HepG2 (cell line): ENCODE data around the gene TLE2. TPM values are rescaled to one million over a fixed set of nuclear protein-coding genes. Genes with fewer than 3 reads are reported as not detected.

Experiments
- ASH2L ChIP-seq: fragments of 300-600, 200-600 bp; sonication (generic); IDR thresholded peaks from 2 replicates; pipeline ENCODE4 v1.7.0; 2017; ENCODE audit warnings: low read depth, mild to moderate bottlenecking, moderate library complexity, mixed read lengths, low read length; ENCODE audit not compliant: insufficient read length
- ATF7-NPFF ChIP-seq: sonication (generic); formaldehyde crosslinking; IDR thresholded peaks from 2 replicates; pipeline ENCODE4 v1.8.1; 2023; ENCODE audit warnings: mild to moderate bottlenecking, low read depth, missing genetic modification reagents, moderate library complexity
- CHCHD3 ChIP-seq: sonication (generic); formaldehyde crosslinking; IDR thresholded peaks from 2 replicates; pipeline ENCODE4 v1.8.0; 2022; ENCODE audit warnings: mild to moderate bottlenecking, missing genetic modification reagents, moderate library complexity
- DNMT3B ChIP-seq: conservative IDR thresholded peaks from 2 replicates; pipeline ENCODE4 v1.6.1; 2016; ENCODE audit warnings: missing biosample characterization, control low read depth
- FOXM1 ChIP-seq: sonication (generic); formaldehyde crosslinking; IDR thresholded peaks from 2 replicates; pipeline ENCODE4 v1.5.0; 2020; ENCODE audit warnings: missing genetic modification reagents
- FOXP1 ChIP-seq, 2 experiments: fragments of 450-650 bp in 1 of 2; IDR thresholded peaks; 2 replicates each; pipeline ENCODE4 v1.6.1; 2017 to 2018; ENCODE audit warnings: antibody characterized with exemption in 1 of 2
- GZF1 ChIP-seq: sonication (generic); formaldehyde crosslinking; IDR thresholded peaks from 2 replicates; pipeline ENCODE4 v1.5.1; 2020; ENCODE audit warnings: mild to moderate bottlenecking, missing genetic modification reagents
- SP5 ChIP-seq: IDR thresholded peaks from 2 replicates; pipeline ENCODE4 v1.6.1; 2016; ENCODE audit warnings: low read depth, borderline replicate concordance
- YY1 ChIP-seq: IDR thresholded peaks from 2 replicates; pipeline ENCODE4 v1.6.1; 2011; ENCODE audit warnings: low read length, low read depth, moderate library complexity, mild to moderate bottlenecking; ENCODE audit not compliant: insufficient read depth, insufficient replicate concordance
- ZBTB1 ChIP-seq: sonication (generic); formaldehyde crosslinking; IDR thresholded peaks from 2 replicates; pipeline ENCODE4 v1.4.0; 2020; ENCODE audit warnings: missing genetic modification reagents, borderline replicate concordance
- ZIK1 ChIP-seq: sonication (generic); formaldehyde crosslinking; IDR thresholded peaks from 2 replicates; pipeline ENCODE4 v1.5.0; 2020; ENCODE audit warnings: mild to moderate bottlenecking, low read depth, missing genetic modification reagents, borderline replicate concordance
- ZNF460 ChIP-seq: sonication (generic); formaldehyde crosslinking; IDR thresholded peaks from 2 replicates; pipeline ENCODE4 v1.5.1; 2020; ENCODE audit warnings: missing genetic modification reagents, mild to moderate bottlenecking, borderline replicate concordance
- polyA plus RNA-seq, 8 experiments: library from polyadenylated mRNA; depleted of rRNA in 3 of 8; stranded (reverse) in 7 of 8; unstranded in 1 of 8; fragments of >200 nt; fragmentation: Illumina TruSeq in 4 of 8; extraction: Trizol in 4 of 8; gene quantifications; 2 replicates each; pipeline versions ENCODE4 v1.2.1 to v1.2.3, GENCODE V29; 2011 to 2016; ENCODE audit warnings: low read depth in 4 of 8, missing spikeins in 1 of 8, mixed read lengths in 1 of 8; ENCODE audit not compliant: insufficient read depth in 1 of 8
- total RNA-seq, 5 experiments: library from RNA; depleted of rRNA; stranded (reverse); fragments of >200 nt; fragmentation: Illumina TruSeq; extraction: Trizol; gene quantifications; 2 replicates each; pipeline ENCODE4 v1.2.3, GENCODE V29; 2016; ENCODE audit warnings: low read depth in 1 of 5
- TF ChIP-seq, protein P1 (sequence below): sonication (generic); formaldehyde crosslinking; IDR thresholded peaks from 2 replicates; pipeline ENCODE4 v1.4.0; 2020; ENCODE audit warnings: missing genetic modification reagents
- TF ChIP-seq, protein P2 (sequence below): IDR thresholded peaks from 2 replicates; pipeline ENCODE4 v1.6.1; 2018; ENCODE audit warnings: missing genetic modification reagents
- TF ChIP-seq, protein P3 (sequence below): sonication (generic); formaldehyde crosslinking; IDR thresholded peaks from 2 replicates; pipeline ENCODE4 v1.4.0; 2020; ENCODE audit warnings: missing genetic modification reagents
- TF ChIP-seq, protein P4 (sequence below): sonication (generic); formaldehyde crosslinking; IDR thresholded peaks from 2 replicates; pipeline ENCODE4 v1.5.0; 2020; ENCODE audit warnings: mild to moderate bottlenecking, missing genetic modification reagents, borderline replicate concordance
- TF ChIP-seq, protein P5 (sequence below), 2 experiments: fragments of 450-650 bp in 1 of 2; sonication (generic) in 1 of 2; formaldehyde crosslinking; IDR thresholded peaks; 2 replicates each; pipeline versions ENCODE4 v1.5.0 to v1.8.0; 2020 to 2022; ENCODE audit warnings: mild to moderate bottlenecking in 1 of 2, missing genetic modification reagents in 1 of 2

Gene TLE2
- total and polyA plus RNA-seq, 2 of the 13 experiments (the other 11 are each of a cell fraction or from before 2014, with no cell fraction given), result 0.07 to 0.81 TPM

DNA sequence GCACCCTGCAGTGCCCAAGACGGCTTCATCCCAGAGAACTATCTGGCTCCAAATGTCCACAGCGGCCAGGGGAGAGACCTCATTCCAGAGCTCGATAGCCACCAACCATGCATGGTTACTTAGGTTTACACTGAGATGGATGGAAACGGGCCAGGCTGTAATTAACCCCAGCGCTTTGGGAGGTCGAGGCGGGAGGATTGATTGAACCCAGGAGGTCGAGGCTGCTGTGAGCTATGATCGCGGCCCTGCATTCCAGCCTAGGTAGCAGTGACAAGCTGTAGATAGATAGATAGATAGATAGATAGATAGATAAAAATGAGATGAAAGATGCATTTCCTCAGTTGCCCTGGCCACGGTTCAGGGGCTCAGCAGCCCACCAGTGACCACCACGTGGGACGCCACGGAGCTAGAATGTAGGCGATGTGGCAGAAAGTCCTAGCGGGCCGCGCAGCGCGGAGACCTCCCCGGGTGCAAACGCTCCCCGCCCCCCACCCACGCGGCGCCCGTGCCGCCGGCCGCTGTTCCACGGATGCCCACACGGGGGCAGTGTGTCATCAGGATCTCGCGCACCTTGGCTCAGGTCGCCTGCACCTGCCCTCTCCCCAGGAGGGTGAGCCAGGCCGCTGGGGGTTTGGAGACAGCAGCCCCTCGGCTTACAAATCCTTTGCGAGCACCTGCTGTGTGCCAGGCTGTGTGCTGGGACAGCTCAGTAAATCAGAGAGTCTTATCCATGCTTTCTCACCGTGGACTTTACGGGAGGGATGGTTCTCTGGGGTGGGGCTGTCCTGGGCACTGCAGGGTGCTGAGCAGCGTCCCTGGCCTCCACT is 46.7 kb upstream of the TLE2 start (continued):
- no peak for TF ChIP-seq FOXM1 (CRISPR knock-in tag)
- no peak for TF ChIP-seq CHCHD3 (CRISPR knock-in tag)
- TF ChIP-seq FOXP1 (IDR thresholded peaks at IDR 0.05), result no peak
- no peak for TF ChIP-seq FOXP1 (CRISPR knock-in tag; IDR thresholded peaks at IDR 0.05)
- TF ChIP-seq ZNF460 (CRISPR knock-in tag), result no peak
- TF ChIP-seq, protein P1, sequence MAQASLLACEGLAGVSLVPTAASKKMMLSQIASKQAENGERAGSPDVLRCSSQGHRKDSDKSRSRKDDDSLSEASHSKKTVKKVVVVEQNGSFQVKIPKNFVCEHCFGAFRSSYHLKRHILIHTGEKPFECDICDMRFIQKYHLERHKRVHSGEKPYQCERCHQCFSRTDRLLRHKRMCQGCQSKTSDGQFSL (CRISPR knock-in tag), result peak; percentile 74; the same call in 1 of the 2 replicates
- TF ChIP-seq, protein P2, sequence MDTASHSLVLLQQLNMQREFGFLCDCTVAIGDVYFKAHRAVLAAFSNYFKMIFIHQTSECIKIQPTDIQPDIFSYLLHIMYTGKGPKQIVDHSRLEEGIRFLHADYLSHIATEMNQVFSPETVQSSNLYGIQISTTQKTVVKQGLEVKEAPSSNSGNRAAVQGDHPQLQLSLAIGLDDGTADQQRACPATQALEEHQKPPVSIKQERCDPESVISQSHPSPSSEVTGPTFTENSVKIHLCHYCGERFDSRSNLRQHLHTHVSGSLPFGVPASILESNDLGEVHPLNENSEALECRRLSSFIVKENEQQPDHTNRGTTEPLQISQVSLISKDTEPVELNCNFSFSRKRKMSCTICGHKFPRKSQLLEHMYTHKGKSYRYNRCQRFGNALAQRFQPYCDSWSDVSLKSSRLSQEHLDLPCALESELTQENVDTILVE (CRISPR knock-in tag), result no peak
- no peak for TF ChIP-seq SP5 (CRISPR knock-in tag)
- peak; percentile 55 for TF ChIP-seq YY1
- TF ChIP-seq ASH2L, result no peak
- no peak for TF ChIP-seq DNMT3B (CRISPR knock-in tag)
- TF ChIP-seq, protein P3, sequence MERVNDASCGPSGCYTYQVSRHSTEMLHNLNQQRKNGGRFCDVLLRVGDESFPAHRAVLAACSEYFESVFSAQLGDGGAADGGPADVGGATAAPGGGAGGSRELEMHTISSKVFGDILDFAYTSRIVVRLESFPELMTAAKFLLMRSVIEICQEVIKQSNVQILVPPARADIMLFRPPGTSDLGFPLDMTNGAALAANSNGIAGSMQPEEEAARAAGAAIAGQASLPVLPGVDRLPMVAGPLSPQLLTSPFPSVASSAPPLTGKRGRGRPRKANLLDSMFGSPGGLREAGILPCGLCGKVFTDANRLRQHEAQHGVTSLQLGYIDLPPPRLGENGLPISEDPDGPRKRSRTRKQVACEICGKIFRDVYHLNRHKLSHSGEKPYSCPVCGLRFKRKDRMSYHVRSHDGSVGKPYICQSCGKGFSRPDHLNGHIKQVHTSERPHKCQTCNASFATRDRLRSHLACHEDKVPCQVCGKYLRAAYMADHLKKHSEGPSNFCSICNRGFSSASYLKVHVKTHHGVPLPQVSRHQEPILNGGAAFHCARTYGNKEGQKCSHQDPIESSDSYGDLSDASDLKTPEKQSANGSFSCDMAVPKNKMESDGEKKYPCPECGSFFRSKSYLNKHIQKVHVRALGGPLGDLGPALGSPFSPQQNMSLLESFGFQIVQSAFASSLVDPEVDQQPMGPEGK (CRISPR knock-in tag), result peak; percentile 72
- no peak for TF ChIP-seq ZBTB1
- TF ChIP-seq ZIK1 (CRISPR knock-in tag), result no peak
- TF ChIP-seq, protein P4, sequence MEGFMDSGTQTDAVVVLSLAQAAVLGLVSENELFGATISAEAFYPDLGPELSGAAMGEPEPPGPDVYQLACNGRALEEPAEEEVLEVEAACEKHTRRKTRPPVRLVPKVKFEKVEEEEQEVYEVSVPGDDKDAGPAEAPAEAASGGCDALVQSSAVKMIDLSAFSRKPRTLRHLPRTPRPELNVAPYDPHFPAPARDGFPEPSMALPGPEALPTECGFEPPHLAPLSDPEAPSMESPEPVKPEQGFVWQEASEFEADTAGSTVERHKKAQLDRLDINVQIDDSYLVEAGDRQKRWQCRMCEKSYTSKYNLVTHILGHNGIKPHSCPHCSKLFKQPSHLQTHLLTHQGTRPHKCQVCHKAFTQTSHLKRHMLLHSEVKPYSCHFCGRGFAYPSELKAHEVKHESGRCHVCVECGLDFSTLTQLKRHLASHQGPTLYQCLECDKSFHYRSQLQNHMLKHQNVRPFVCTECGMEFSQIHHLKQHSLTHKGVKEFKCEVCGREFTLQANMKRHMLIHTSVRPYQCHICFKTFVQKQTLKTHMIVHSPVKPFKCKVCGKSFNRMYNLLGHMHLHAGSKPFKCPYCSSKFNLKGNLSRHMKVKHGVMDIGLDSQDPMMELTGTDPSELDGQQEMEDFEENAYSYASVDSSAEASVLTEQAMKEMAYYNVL, result no peak
- no peak for TF ChIP-seq GZF1 (CRISPR knock-in tag)
- no peak for TF ChIP-seq ATF7-NPFF (CRISPR knock-in tag)
- TF ChIP-seq, protein P5, sequence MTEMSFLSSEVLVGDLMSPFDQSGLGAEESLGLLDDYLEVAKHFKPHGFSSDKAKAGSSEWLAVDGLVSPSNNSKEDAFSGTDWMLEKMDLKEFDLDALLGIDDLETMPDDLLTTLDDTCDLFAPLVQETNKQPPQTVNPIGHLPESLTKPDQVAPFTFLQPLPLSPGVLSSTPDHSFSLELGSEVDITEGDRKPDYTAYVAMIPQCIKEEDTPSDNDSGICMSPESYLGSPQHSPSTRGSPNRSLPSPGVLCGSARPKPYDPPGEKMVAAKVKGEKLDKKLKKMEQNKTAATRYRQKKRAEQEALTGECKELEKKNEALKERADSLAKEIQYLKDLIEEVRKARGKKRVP (CRISPR knock-in tag; IDR thresholded peaks at IDR 0.05), result no peak
